Posterior vena cava (tissue), 2 donors: Measurements from ENCODE around the gene PRAC1. TPM values are rescaled to one million over a fixed set of nuclear protein-coding genes. Genes with fewer than 3 reads are reported as not detected.

Experiments
- DNase-seq: peaks from one replicate; pipeline ENCODE4 v3.0.0-alpha.2; 2020; ENCODE audit warnings: low spot score
- intact Hi-C, 2 donors: fragments of 100-400 bp; cut with DNase I; formaldehyde crosslinking; loops; one replicate each; pipeline versions ENCODE4 v1.14.1 to v1.14.2; 2022 to 2023
- total RNA-seq, 2 donors: library from RNA; stranded (reverse); fragmentation: NEBNext Ultra II Directional; extraction: Animal tissue kit (Norgen Biotek cat#: 25700); gene quantifications; one replicate each; pipeline ENCODE4 v1.2.1, GENCODE V29; 2021
- donor health status: DM: yes; HTN: yes; CAD: no.
- donor health status: DM: yes; HTN: yes; CAD: no.

Gene PRAC1
- total RNA-seq, 2 donors from 2014 or later = not detected

DNA sequence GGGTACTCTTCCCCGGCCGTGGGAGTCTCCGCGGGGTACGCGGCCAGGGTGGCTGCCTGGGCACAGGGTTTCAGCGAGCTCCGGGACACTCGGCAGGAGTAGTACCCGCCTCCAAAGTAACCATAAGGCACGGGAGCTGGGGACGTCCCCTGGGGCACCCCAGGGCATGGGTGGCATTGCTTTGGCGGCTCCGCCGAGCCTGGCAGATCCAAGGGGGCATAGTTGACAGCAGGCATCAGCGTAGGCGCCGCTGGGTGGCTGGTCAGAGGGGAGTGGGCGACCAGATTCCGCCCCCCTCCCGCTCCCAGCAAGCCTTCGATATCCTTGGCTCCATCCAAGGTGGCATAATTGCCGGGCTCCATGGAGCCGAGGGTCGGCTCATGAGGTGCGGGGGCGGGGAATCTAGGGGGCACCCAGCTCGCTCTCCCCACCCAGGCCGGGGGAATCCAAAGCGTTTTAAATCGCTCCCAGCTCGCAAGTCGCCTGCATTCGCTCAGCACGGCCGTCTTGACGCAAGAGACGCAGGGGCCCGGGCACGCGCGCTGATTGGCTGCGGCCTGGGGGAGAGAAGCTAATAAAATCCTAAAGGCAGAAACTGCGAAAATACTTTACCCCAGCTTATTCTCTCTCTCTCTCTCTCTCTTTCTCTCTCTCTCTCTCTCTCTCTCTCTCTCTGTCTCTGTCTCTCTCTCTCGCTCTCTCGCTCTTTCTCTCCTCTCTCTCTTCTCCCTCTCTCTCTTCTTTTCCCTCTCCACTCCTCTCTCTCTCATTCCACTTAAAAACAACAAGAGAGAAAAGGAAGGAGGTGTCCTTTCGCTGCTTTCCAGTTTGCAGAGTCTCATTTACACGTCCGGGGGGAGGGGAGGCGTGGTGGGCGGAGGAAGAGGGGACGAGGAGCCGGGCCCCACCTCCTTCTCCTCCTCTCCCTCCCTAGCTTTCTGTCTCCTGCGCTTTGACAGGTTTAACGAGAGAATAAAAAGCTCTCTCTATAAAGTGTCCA is 6.2 kb upstream of the PRAC1 start, which contains the start of gene HOXB13:
HOXB13 (minus strand) TSS at position 519 of the 1,000 bp plus-strand sequence; CDS start at position 362, 157 bp downstream.
- DNase-seq = no peak
- intact Hi-C loops = loop anchor here in 1 of 2 donors (10.0 kb wide), 1 partner anchor 146 kb away; no protein-coding TSS in a partner anchor

DNA sequence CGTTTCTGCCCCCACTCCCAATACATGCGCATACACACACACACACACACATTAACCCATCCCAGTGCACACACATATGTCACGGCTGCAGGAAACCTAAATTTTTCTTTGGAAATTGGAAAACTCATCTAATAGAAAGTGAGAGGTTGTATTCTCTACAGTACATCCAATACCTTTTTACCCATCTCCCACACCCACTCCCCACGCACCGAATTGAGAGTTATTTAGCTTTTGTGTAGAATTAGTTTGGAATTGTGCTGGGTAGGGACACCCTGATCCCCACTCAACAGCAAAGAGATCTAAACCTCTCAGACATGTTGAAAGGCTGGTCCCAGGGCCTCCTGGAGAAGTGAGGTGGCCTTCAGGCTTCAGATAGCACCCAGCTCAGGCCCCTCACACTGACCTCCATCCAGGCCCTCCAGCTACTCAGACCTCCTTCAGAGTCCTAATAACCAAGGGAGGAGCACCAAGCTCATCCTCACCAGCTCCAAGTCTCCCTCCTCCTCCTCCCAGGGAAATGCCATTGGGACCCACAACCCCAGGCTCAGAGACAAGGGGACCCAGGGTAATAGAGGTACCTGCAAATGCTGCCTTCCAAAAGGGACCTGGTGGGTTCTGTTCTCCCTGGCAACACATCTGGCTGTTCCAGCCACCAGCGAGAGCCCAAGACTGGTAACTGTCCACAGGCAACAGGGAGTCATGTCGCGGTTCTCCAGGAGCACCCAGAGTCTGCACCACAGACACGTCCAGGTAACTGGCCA is 5.3 kb upstream of the PRAC1 start:
- intact Hi-C loops = loop anchor here in 1 of 2 donors (2.0 to 10.0 kb wide), 2 partner anchors 63 to 147 kb away; no protein-coding TSS in a partner anchor
- no peak for DNase-seq

DNA sequence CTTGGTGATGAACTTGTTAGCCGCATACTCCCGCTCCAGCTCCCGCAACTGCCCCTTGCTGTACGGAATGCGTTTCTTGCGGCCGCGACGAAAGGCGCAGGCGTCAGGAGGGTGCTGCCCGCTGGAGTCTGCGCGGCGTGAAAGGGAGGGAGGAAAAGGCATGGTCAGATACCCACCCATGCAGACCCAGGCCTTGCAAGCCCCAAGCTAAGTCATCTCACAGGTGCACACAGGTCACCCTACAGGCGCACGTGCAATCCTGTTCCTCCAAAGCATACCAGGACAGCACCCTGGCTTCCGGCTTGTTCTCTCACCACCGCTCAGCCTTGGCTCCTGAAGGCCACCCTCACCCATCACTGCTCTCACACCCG is 4.6 kb upstream of the PRAC1 start:
- intact Hi-C loops = loop anchor here in 1 of 2 donors (2.0 to 10.0 kb wide), 2 partner anchors 64 to 148 kb away; no protein-coding TSS in a partner anchor
- DNase-seq = no peak

DNA sequence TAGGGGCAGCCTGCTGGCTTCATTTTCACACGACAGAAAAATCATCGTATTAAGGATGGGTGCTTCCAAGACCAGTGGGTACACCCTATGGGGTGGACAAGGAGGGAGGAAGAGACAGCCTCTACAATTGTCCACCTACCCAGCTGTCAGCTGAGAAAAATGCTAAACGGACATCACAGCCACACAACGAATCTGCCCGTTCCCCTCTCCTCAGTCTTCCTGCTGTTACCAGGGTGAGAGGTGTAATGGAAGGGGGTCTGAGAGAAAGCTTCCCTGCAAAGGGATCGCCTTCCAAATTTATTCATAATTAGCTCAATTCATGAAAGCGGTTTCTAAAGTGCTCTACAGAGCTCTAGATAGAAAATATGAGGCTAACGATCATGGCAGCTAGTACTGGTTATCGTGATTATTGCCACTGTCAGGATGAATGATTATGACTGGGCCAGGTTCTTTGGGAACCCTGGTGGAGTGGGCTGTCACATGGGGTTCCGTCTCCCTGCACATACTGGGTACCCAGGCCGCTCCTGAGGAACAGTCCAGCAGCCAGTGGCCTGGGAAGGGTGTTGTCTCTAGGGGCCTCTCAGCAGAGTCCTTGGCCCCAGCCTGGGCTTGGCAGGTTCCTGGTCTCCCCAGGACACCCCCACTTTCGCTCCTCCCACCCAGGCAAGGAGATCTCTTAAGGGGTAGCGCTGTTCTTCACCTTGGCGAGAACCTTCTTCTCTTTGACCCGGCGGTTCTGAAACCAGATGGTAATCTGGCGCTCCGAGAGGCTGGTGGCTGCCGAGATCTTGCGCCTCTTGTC is 4.0 kb upstream of the PRAC1 start:
- intact Hi-C loops = loop anchor here in 1 of 2 donors (2.0 to 10.0 kb wide), 2 partner anchors 64 to 148 kb away; no protein-coding TSS in a partner anchor
- no peak for DNase-seq

DNA sequence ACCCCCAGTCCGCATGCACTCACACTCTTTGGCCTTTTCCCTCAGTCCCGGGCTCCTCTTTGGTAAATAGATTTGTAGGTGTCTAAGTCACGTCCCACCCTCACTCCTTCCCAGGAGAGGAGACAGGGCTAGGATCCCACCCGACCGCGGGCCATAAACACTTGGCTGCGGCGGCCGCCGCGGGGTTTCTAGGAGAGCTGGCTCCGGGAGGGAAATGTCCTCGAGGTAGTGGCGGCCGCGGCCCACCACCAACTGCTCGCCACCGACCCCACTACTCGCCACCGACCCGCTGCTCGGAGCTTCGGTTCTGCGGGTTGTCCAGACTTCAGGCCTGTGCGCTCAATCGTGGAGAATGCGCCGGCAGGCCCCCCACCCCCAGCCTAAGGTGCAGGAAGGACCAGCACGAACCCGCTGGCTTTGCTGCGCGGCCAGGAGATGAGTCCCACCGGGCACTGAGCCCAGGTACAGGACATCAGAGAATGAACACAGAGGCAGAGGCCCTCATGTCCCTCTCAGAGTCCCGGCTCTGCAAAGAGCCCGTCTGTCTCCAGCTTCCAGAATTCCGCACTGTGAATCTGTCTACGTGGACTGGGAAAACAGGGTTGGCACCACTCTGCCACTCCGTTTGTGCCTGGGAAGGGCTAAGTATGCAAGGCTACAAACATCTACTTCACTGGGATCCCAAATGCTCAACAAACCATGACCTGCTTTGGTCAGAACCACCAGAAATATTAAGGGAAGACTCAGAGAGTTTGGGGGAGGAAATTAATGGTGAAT is 3.2 kb upstream of the PRAC1 start:
- intact Hi-C loops = loop anchor here (2.0 to 10.0 kb wide), 3 partner anchors 47 to 149 kb away; no protein-coding TSS in a partner anchor
- DNase-seq = no peak

DNA sequence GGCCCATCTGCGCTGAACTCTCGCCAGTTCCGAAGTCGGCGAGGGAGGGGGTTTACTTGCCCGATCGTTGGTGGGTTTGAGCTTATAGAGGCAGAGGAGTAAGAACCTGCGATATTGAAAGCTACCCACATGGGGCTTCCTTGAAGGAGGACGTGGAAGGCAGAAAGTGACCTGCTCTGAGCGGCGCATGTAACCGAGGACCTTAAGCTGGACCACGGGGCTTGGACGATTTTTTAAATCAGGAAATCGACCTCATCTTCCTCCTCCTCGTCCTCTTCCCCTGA is 2.6 kb upstream of the PRAC1 start:
- DNase-seq = no peak

DNA sequence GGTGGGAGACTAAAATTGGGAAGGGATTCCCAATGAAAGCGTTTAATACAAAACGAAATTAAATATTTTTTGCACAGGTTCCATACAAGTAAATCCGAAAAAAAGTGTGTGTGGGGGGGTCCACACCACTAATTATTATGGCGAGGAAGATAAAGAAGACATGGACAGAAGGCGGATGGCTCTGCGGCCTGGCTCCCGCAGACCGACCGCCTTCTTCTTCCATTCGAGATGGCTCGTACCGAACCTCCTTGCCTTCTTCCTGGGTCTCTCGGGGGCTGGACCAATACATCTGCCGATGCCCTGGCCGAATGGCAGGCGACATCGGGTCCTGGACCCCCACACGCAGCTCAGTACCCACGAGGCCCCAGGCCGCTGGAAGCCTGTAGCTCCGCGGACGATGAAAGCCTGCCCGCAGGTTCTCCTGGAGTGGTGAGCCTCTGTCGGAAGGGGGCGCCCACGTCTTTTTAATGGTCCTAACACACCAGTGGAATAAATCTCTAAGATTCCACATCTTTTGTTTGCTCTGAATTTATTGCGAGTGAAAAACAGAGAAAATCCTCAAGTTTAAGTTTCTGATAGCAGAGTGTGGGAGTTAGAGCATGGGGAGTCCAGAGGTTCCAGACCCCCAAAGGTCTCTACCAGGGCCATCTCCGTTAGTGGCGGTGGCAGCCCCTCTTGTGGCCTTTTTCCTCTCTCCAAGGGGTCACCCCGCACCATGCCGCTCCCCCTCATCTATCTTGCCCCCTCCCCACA is 2.1 kb upstream of the PRAC1 start:
- intact Hi-C loops = loop anchor here (2.0 to 10.0 kb wide), 4 partner anchors 46 to 153 kb away; no protein-coding TSS in a partner anchor

More for the DNA sequence above, 2.6 kb upstream of the PRAC1 start:
- intact Hi-C loops = loop anchor here (2.0 to 10.0 kb wide), 2 partner anchors 46 to 150 kb away; no protein-coding TSS in a partner anchor

DNA sequence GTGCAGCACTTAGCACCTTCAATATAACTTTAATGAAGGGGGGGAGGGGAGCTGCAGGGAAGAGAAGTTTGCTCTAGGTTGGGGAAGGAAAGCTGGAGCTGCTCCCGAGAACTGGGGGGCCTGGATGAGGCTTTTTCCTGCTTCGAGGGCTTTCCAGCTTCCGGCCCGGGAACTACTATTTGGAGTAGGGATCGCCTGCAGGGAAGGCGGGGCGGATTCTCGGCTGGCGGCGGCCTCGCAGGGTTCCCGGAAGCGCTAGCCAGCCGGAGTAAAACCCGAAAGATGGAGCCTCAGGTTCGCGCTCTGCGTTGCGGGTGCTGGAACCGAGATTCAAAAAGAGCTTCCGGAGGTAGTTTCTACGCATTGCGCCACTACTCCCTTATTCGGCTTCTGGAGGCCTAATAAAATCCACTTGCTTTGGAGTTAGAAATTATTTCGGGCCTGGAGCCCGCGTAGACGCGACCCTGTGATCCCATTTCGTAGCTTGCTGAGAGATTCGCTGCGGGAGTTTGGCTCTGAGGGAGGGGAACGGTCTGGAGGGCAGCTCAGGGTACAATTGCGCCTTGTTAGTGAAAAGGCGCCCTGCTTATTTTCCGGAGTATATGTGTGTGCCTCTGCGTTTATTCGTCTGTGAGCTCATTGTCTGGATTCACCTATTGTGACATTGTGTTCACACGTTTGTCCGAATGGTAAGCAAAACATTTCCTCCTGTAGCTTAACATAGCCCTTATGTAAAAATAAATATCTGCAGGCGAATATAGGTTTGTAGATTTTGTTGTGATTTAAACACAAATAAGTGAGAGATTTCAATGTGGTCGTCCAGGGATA is 1.3 kb upstream of the PRAC1 start:
- intact Hi-C loops = loop anchor here (2.0 to 10.0 kb wide), 4 partner anchors 45 to 154 kb away; no protein-coding TSS in a partner anchor
- DNase-seq = no peak

More for the DNA sequence above, 2.1 kb upstream of the PRAC1 start:
- DNase-seq = peak; percentile 96

DNA sequence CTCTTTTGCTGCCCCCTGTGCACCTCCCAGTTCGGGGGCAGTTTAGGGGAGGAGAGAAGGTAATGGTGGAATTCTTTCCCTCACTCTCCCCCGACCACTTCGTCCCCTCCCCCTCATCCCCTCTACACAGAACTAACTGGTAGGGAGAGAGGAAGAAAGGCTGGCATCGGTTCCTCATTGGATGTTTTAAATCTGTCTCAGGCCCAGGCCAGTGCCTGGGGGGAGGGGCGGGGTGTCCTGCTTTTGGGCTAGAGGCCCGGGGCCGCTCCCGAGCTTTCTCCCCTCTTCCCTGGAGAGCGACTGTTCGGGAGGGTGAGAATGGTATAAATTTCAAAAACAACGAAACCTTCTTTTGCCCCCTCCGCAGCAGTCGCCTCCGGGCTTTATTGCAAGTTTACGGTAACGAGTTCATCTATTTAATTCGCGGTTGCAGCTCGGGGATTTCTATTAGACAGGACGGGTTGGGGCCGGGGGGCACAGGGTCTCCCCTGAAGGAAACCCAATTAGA is 651 bp upstream of the PRAC1 start, which contains the start of gene PRAC2:
PRAC2 (plus strand) TSS at position 271 of the 508 bp plus-strand sequence. CDS start 1,226 bp downstream, outside the sequence.
- DNase-seq = no peak
- intact Hi-C loops = loop anchor here (5.0 to 10.0 kb wide), 3 partner anchors 69 to 154 kb away; no protein-coding TSS in a partner anchor

DNA sequence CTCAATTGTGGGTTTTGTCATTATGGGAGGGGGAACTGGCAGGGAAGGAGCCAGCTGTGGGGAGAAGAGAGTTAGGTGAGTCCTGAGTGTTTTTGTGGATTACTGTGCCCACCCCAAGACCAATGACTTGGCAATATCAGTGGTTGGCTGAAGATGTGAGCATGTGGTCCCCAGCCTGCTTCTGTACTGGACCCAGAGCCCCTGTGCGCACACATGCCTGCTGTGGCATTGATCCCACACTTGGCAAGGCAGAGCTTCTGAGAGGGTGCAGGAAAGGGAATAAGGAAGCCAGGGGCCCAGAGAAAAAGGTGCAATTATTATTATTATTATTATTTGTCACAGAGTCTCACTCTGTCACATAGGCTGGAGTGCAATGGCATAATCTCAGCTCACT is 1.3 kb downstream of the PRAC1 start:
- DNase-seq = no peak
- intact Hi-C loops = loop anchor here (5.0 to 10.0 kb wide), 3 partner anchors 71 to 156 kb away; no protein-coding TSS in a partner anchor

DNA sequence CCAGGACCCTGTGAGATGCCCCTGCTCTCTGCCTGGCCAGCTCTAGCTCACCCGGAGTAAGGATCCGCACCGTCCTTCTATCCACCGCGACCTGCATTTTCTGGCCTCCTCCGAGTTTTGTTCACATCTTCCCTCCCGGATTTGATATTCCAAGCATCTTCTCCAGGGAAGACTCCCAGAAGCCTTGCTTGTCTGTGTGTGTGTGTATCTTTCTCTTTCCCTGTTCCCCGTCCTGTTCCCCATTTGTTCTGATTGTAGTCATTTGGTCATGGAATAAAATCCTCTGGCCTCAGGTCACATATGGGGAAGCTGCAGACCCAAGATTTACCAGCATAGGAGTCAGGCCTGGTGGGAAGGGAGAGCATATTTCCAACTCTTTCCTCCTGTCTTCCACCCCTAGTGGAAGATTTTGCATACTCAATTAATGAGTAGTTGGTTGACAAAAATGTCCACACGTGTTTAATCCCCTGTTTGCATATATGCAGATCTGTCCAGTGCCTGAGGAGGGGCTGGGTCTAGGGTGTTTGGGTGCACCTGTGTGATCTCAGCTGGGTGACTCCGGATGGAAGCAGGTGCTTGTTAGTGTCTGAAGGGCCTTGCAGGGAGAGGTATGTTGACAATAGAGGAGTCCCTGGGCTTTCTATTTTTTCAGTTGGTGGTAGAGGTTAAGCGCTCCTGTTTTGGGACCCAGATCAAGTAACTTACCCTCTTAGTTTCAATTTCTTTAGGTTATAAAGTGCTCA is 1.9 kb downstream of the PRAC1 start:
- intact Hi-C loops = loop anchor here (5.0 to 10.0 kb wide), 3 partner anchors 72 to 157 kb away; no protein-coding TSS in a partner anchor
- DNase-seq = no peak

DNA sequence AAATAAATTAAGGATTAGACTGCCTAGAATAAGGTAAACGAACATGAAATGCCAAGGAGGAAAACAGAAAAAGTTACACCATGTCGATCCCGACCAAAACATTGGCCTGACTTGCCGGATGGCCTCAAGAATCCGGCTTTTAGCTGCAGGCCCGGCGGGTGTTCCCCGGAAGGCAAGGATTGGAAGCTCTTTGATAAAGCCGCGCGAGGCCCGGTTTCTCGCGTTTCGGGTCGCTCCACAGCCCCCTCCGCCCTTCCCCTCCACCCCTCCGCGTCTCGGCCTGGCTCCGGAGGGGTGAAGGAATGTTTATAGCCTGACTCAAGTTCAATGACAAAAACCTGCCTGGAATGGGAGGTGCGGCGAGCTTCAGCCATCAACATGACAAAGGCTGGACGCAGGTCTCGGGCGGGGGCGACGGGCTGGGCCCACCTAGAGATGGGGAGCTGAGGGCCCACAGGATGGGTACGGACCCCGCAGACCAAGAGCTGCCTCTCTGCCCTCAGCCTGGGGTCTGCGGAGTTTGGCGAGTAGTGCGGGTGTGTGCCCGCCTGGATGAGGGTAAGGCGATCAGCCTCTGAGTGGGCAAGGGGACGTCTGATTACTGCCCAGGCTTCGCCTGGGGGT is 2.6 kb downstream of the PRAC1 start:
- intact Hi-C loops = loop anchor here (5.0 to 10.0 kb wide), 3 partner anchors 73 to 158 kb away; no protein-coding TSS in a partner anchor

DNA sequence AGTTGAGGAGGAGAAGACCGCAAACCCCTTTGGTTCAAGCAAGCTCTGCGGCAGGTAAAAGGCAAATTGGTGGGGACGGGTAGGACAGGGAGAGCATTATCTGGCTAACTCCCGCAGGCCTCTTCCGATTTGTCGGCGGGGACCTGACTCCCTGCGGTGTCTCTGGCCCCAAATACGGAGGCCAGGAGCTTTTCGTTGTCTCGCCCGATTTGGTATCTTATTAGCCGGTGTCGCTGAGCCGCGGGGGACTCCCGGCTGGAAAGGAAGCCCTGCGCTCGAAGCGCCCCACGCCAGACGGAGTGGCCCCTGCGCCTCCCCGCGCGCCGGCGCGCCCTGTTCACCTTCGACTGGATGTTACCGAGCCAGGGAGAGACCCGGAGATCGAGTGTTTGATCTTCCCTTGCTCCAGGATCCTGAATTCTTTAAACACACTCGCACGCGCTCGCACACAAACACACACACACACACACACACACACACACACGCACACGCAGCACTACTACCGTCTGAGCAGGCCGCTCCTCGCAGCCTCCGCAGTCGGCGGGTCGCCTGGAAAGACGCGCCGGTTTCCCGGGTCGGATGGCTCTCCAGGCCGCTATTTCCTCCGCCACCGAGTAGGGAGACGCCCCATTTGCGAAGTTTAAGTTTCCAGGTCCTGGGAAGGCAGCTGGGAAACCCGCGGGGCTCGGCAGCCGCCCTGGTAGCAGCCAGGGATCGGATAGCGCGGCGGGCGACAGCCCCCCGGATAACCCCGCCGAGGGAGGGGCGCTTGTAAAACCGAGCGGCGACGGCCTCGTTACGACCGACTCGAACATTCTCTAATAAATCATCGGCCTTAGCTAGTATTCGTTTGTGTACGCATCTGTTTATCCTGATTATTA is 3.3 kb downstream of the PRAC1 start:
- intact Hi-C loops = no loop called here
- no peak for DNase-seq

More for the DNA sequence above, 2.6 kb downstream of the PRAC1 start:
- DNase-seq = no peak
